HEK293 (cell line): Measurements from ENCODE around the gene KLHL22.
"Not testable (repeated sequence)": the region's sequence is repeated elsewhere in the genome, so short reads cannot be mapped to it uniquely, and the experiment has no call there.

Experiments used
- CTCF ChIA-PET: fragments of 350-600 bp; formaldehyde crosslinking; extraction: SDS; loops from one replicate; lab custom pipeline; 2021; ENCODE audit warnings: antibody characterized with exemption; lab: Yijun Ruan, JAX
- POLR2A ChIA-PET: fragments of 300-600 bp; formaldehyde crosslinking; extraction: SDS; loops from one replicate; lab custom pipeline; 2020; ENCODE audit warnings: antibody characterized with exemption, inconsistent platforms; lab: Yijun Ruan, JAX
- H3K27ac ChIP-seq: fragments of 200-500 bp; sonication (Bioruptor generic); 2 replicates; pipeline ENCODE4 v1.5.1; 2014; ENCODE audit warnings: low read depth, low read length, control low read depth, inconsistent platforms; ENCODE audit errors: extremely low read depth
- H3K36me3 ChIP-seq, 2 experiments: fragments of 200-500 bp in 1 of 2; sonication (Bioruptor generic) in 1 of 2; 1 replicate in 1 of 2; 2 replicates in 1 of 2; pipeline ENCODE4 v1.5.1; 2014 to 2017; ENCODE audit warnings: inconsistent platforms in 2 of 2, low read length in 2 of 2; ENCODE audit not compliant: control insufficient read depth in 2 of 2, insufficient read depth in 1 of 2
- H3K4me1 ChIP-seq: fragments of 200-500 bp; sonication (Bioruptor generic); 2 replicates; pipeline ENCODE4 v1.5.1; 2014; ENCODE audit warnings: mild to moderate bottlenecking, low read length, inconsistent platforms; ENCODE audit not compliant: control insufficient read depth, insufficient read depth
- H3K4me3 ChIP-seq: 2 replicates; pipeline ENCODE4 v1.5.1; 2011; ENCODE audit warnings: low read depth, mild to moderate bottlenecking, control low read depth, low read length, moderate library complexity
- H3K9me3 ChIP-seq: fragments of 200-500 bp; sonication (Bioruptor generic); 2 replicates; pipeline ENCODE4 v1.5.1; 2014; ENCODE audit warnings: low read depth, low read length, inconsistent platforms; ENCODE audit not compliant: control insufficient read depth, insufficient read depth
- BCL11A ChIP-seq: fragments of 450-650 bp; formaldehyde crosslinking; IDR thresholded peaks from 2 replicates; pipeline ENCODE4 v1.5.1; 2016; ENCODE audit warnings: low read depth, missing biosample characterization, missing genetic modification characterization
- GLIS2 ChIP-seq: fragments of 450-650 bp; formaldehyde crosslinking; IDR thresholded peaks from 2 replicates; pipeline ENCODE4 v1.5.1; 2016; ENCODE audit warnings: missing biosample characterization, missing genetic modification characterization
- HIC1 ChIP-seq: fragments of 450-650 bp; formaldehyde crosslinking; IDR thresholded peaks from 2 replicates; pipeline ENCODE4 v1.5.1; 2016; ENCODE audit warnings: missing biosample characterization, missing genetic modification characterization
- HOXC10 ChIP-seq: sonication (generic); formaldehyde crosslinking; IDR thresholded peaks from 2 replicates; pipeline ENCODE4 v1.8.1; 2023; ENCODE audit warnings: mild to moderate bottlenecking, missing genetic modification reagents
- IKZF3 ChIP-seq: fragments of 450-650 bp; IDR thresholded peaks from 2 replicates; pipeline ENCODE4 v1.5.0; 2018; ENCODE audit warnings: missing biosample characterization, mild to moderate bottlenecking, missing genetic modification characterization, moderate library complexity
- KLF9 ChIP-seq: fragments of 450-650 bp; formaldehyde crosslinking; IDR thresholded peaks from 2 replicates; pipeline ENCODE4 v1.5.1; 2016; ENCODE audit warnings: missing biosample characterization, missing genetic modification characterization, low read depth
- MEIS1 ChIP-seq: sonication (generic); formaldehyde crosslinking; IDR thresholded peaks from 2 replicates; pipeline ENCODE4 v1.8.1; 2022; ENCODE audit warnings: missing genetic modification reagents, mild to moderate bottlenecking, borderline replicate concordance
- TCF7L2 ChIP-seq: IDR thresholded peaks from 2 replicates; pipeline ENCODE4 v1.6.1; 2011; ENCODE audit warnings: low read depth, mild to moderate bottlenecking, inconsistent platforms, low read length, moderate library complexity, borderline replicate concordance
- TRIM28 ChIP-seq: IDR thresholded peaks from 2 replicates; pipeline ENCODE4 v1.6.1; 2011; ENCODE audit warnings: low read length, control low read depth, borderline replicate concordance
- ZBTB1 ChIP-seq: fragments of 450-650 bp; formaldehyde crosslinking; IDR thresholded peaks from 2 replicates; pipeline ENCODE4 v1.5.1; 2016; ENCODE audit warnings: missing biosample characterization, missing genetic modification characterization
- ZBTB11 ChIP-seq: fragments of 450-650 bp; formaldehyde crosslinking; conservative IDR thresholded peaks from 2 replicates; pipeline ENCODE4 v1.5.1; 2016; ENCODE audit warnings: low read depth, missing biosample characterization, missing genetic modification characterization
- ZIC2 ChIP-seq: fragments of 450-650 bp; formaldehyde crosslinking; IDR thresholded peaks from 2 replicates; pipeline ENCODE4 v1.5.1; 2016; ENCODE audit warnings: missing biosample characterization, missing genetic modification characterization
- ZNF155 ChIP-seq: fragments of 450-650 bp; formaldehyde crosslinking; IDR thresholded peaks from 2 replicates; pipeline ENCODE4 v1.5.1; 2016; ENCODE audit warnings: missing biosample characterization, missing genetic modification characterization
- ZNF2 ChIP-seq: fragments of 450-650 bp; formaldehyde crosslinking; IDR thresholded peaks from 2 replicates; pipeline ENCODE4 v1.5.1; 2016; ENCODE audit warnings: missing biosample characterization, missing genetic modification characterization
- ZNF214 ChIP-seq: fragments of 450-650 bp; formaldehyde crosslinking; IDR thresholded peaks from 2 replicates; pipeline ENCODE4 v1.5.1; 2017; ENCODE audit warnings: missing biosample characterization, mild to moderate bottlenecking, missing genetic modification characterization, borderline replicate concordance
- ZNF416 ChIP-seq: fragments of 450-650 bp; formaldehyde crosslinking; IDR thresholded peaks from 2 replicates; pipeline ENCODE4 v1.5.1; 2016; ENCODE audit warnings: missing biosample characterization, missing genetic modification characterization
- ZNF423 ChIP-seq: fragments of 450-650 bp; formaldehyde crosslinking; IDR thresholded peaks from 2 replicates; pipeline ENCODE4 v1.5.1; 2016; ENCODE audit warnings: missing biosample characterization, missing genetic modification characterization
- ZNF510 ChIP-seq: fragments of 450-650 bp; formaldehyde crosslinking; IDR thresholded peaks from 2 replicates; pipeline ENCODE4 v1.5.1; 2018; ENCODE audit warnings: mild to moderate bottlenecking, missing genetic modification characterization, missing biosample characterization; ENCODE audit not compliant: insufficient replicate concordance
- ZNF529 ChIP-seq: fragments of 450-650 bp; formaldehyde crosslinking; IDR thresholded peaks from 2 replicates; pipeline ENCODE4 v1.5.1; 2017; ENCODE audit warnings: missing genetic modification characterization, missing biosample characterization; ENCODE audit not compliant: insufficient replicate concordance
- ZNF555 ChIP-seq: fragments of 450-650 bp; formaldehyde crosslinking; conservative IDR thresholded peaks from 2 replicates; pipeline ENCODE4 v1.5.1; 2017; ENCODE audit warnings: missing biosample characterization, mild to moderate bottlenecking, missing genetic modification characterization, inconsistent platforms
- ZNF571 ChIP-seq: fragments of 450-650 bp; formaldehyde crosslinking; IDR thresholded peaks from 2 replicates; pipeline ENCODE4 v1.5.0; 2017; ENCODE audit warnings: missing biosample characterization, missing genetic modification characterization
- ZNF747 ChIP-seq: fragments of 450-650 bp; formaldehyde crosslinking; IDR thresholded peaks from 2 replicates; pipeline ENCODE4 v1.5.1; 2016; ENCODE audit warnings: missing biosample characterization, missing genetic modification characterization
- ZNF768 ChIP-seq: fragments of 450-650 bp; formaldehyde crosslinking; IDR thresholded peaks from 2 replicates; pipeline ENCODE4 v1.5.1; 2018; ENCODE audit warnings: missing biosample characterization, mild to moderate bottlenecking, missing genetic modification characterization
- ZNF843 ChIP-seq: fragments of 450-650 bp; formaldehyde crosslinking; IDR thresholded peaks from 2 replicates; pipeline ENCODE4 v1.5.1; 2016; ENCODE audit warnings: missing biosample characterization, missing genetic modification characterization

Gene KLHL22

DNA sequence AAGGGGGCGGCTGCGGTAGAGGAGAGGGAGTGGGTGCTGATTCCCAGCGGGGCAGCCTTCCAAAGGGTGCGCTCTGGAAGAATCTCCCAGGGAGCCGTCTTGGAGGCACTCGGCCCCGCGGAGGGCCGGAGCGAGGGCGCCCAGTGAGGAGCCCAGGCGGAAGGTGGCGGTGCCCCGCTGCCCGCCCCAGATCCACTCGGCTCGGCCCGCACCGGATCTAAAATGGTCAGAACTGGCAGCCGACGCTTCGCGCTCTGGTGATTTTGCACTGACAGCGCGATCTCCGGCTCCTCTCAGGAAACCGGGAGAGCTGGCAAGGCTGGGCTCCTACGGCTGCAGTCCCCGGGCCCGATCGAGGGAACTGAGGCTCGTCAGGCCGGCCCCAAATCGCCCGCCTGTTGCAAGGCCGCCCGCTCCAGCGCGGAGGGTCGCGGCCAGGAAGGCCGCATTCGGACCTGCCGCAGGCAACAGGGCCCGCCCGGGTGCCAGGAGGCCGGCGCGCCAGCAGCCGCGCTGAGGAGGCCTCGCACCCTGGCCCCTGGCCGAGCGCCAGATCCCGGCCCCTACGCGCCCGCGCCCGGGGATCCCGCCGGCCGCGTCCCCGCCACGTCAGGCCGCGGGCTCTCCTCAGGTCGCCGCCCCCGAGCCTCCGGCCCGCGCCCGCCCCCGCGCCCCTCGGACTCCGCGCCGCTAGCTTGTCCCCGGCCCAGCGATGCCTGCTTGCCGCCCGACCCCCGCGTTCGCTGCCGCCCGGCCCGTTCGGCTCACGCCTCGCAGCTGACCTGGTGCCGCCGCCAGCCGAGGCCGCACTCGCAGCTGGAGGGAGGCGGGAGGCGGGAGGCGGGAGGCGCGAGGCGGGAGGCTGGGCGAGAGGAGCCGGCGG, at the start of gene KLHL22 (continued):
- TF ChIP-seq ZNF2 (no peak), ZNF571 (tag by site-specific recombination) (no peak), ZBTB1 (tag by site-specific recombination) (no peak), ZIC2 (tag by site-specific recombination) (peak; percentile 38; the same call in 1 of the 2 replicates), BCL11A (tag by site-specific recombination) (no peak), ZNF555 (no peak), IKZF3 (tag by site-specific recombination) (no peak), GLIS2 (tag by site-specific recombination) (peak; percentile 43; the same call in 1 of the 2 replicates)

GRCh38 chr22:20545318-20545634, 49.7 kb upstream of the KLHL22 start:
- CTCF ChIA-PET, H3K4me3 ChIP-seq, H3K27ac ChIP-seq, H3K9me3 ChIP-seq, H3K4me1 ChIP-seq: not testable (repeated sequence)
- POLR2A ChIA-PET, result interaction anchor here (0.6 kb wide), 1 partner anchor 47 kb away, joined by 4 read pairs; no protein-coding TSS in a partner anchor
- peaks cover 11 to 41% of the 10 kb centered on the region in 2 experiments for H3K36me3 ChIP-seq

- TF ChIP-seq HOXC10 (CRISPR knock-in tag), result no peak
- TF ChIP-seq ZNF747 (tag by site-specific recombination), result no peak
- no peak for TF ChIP-seq TCF7L2
- no peak for TF ChIP-seq ZNF423 (tag by site-specific recombination)
- no peak for TF ChIP-seq HIC1
- no peak for TF ChIP-seq ZNF214
- TF ChIP-seq KLF9, result no peak
- no peak for TF ChIP-seq ZNF529 (tag by site-specific recombination)
- TF ChIP-seq, all 188 proteins: peak for 0
- ChIA-PET POLR2A (no interaction called here), CTCF (interaction anchor here (3.9 kb wide), 1 partner anchor 22 kb away, joined by 18 read pairs; no protein-coding TSS in a partner anchor)
- no peaks in the 10 kb centered on the region for H3K9me3 ChIP-seq
- H3K4me1 ChIP-seq, result no peaks in the 10 kb centered on the region
- peaks cover 17 to 64% of the 10 kb centered on the region in 2 experiments for H3K36me3 ChIP-seq
- H3K27ac ChIP-seq, result no peak overlapping the region
- no peak overlapping the region for H3K4me3 ChIP-seq
Measured at GRCh38 chr22:20542736-20543135, 47.1 kb upstream of the KLHL22 start.

DNA sequence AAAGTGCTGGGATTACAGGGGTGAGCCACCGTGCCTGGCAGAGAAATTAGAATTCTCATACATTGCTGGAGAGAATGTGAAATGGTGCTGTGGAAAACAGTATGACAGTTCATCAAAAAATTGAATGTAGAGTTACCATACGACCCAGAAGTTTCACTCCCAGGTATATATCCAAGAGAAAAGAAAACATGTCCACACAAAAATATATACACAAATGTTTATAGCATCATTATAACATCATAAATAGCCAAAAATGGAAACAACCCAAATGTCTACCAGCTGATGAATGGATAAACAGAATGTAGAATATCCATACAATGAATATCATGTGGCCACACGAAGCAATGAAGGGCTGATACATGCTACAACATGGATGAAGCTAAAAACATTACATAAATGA, 46.5 kb upstream of the KLHL22 start:
- Histone ChIP-seq H3K27ac (no peak overlapping the region), H3K4me1 (no peaks in the 10 kb centered on the region), H3K36me3 (peaks cover 17 to 71% of the 10 kb centered on the region in 2 experiments), H3K9me3 (no peaks in the 10 kb centered on the region), H3K4me3 (no peak overlapping the region)
- ChIA-PET CTCF (interaction anchor here (3.9 kb wide), 1 partner anchor 23 kb away, joined by 18 read pairs; no protein-coding TSS in a partner anchor), POLR2A (no interaction called here)
- TF ChIP-seq ZBTB11 (tag by site-specific recombination) (no peak), ZNF416 (tag by site-specific recombination) (no peak), ZNF155 (tag by site-specific recombination) (no peak), ZNF843 (no peak), ZNF510 (tag by site-specific recombination) (no peak), TRIM28 (no peak), ZNF768 (tag by site-specific recombination) (no peak), MEIS1 (CRISPR knock-in tag) (no peak)
